ENCODE results near the gene STAT4.

DNA sequence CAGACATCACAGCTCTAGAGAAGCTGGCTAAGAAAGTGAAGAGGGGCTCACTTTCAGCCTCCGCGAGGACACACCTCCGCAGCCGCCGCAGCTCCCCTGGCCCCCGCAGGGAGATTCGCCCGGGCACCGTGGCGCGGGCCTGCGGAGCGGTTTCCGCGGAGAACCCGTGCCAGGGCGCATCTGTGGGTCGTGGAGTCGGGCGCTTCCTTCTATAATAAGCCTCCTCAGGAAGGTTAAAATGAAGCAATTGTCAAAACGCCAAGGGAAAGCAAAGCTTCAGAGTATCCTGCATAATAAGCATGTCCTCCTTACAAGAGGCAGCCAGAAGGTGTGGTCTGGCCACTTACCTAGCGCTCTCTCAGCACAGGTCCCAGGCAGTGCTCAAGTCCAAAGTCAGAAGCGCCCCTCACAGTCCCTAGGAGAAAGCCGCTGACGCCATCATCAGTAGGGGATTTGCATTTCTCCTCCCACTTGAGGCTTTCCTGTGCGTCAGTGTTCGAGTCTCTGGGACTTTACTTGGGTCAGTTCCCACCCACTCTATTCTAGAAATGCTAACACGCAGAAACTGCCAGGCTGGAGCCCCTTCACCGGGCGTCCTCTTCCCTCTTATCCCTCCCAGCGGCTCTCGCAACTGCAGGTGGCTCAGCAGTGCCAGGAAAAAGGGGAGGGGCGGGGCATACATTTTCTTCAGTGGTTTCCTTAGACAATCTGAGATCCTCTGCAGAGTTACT, at the start of gene STAT4:
- TF ChIP-seq, protein P1, sequence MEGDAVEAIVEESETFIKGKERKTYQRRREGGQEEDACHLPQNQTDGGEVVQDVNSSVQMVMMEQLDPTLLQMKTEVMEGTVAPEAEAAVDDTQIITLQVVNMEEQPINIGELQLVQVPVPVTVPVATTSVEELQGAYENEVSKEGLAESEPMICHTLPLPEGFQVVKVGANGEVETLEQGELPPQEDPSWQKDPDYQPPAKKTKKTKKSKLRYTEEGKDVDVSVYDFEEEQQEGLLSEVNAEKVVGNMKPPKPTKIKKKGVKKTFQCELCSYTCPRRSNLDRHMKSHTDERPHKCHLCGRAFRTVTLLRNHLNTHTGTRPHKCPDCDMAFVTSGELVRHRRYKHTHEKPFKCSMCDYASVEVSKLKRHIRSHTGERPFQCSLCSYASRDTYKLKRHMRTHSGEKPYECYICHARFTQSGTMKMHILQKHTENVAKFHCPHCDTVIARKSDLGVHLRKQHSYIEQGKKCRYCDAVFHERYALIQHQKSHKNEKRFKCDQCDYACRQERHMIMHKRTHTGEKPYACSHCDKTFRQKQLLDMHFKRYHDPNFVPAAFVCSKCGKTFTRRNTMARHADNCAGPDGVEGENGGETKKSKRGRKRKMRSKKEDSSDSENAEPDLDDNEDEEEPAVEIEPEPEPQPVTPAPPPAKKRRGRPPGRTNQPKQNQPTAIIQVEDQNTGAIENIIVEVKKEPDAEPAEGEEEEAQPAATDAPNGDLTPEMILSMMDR (IDR thresholded peaks at IDR 0.05) = no peak
- TF ChIP-seq POLR2A (IDR thresholded peaks at IDR 0.05) = no peak

Measured in heart left ventricle (tissue), 13 donors.